HG02938 (cell line): ENCODE data around the gene HSD3B7.
"Not testable (repeated sequence)": the region's sequence is repeated elsewhere in the genome, so short reads cannot be mapped to it uniquely, and the experiment has no call there.

Source experiments
- ATAC-seq: cut with Tn5 transposase; IDR thresholded peaks from one replicate; pipeline ENCODE4 v1.9.1; 2021; ENCODE audit warnings: mild to moderate bottlenecking, moderate library complexity; ENCODE audit not compliant: unreplicated experiment

HSD3B7 gene

DNA sequence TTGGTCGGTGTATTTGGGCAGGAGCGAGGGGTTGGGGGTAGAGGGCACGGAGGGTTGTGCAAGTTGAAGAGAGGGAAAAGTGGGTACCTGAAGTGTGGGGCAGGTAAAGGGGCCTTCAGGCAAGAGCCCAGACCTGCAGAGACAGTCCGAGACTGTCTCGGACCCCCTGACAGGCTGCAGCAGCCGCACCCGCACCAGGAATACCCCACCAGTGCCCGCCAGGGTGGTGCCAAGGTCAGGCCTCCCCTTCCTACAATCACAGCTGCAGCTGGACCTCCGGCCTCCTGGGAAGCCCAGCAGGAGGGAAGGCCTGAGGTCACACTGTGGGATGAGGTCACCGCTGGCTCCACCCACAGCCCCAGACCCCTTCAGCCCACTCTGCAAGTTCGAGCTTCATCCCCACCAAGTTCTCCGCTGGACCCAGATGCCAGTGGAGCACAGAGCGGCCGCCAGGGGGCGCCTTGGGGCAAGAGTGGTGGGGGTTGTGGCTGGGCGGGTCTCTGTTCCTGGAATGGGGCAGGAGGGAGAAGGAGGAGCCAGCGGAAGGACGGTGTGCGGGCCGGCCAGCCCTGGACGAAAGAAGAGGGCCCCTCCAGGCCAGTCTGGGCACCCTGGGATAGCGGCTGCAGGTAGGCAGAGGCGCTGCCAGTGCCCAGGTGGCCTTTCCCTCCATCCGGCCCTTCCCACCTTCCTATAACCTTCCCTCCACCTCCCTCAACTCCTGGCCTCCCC lies at the start of gene HSD3B7:
TSS of gene HSD3B7 (plus strand) at position 539 of the 732 bp plus-strand sequence. CDS start 452 bp downstream, outside the sequence.
- no peak for ATAC-seq

DNA sequence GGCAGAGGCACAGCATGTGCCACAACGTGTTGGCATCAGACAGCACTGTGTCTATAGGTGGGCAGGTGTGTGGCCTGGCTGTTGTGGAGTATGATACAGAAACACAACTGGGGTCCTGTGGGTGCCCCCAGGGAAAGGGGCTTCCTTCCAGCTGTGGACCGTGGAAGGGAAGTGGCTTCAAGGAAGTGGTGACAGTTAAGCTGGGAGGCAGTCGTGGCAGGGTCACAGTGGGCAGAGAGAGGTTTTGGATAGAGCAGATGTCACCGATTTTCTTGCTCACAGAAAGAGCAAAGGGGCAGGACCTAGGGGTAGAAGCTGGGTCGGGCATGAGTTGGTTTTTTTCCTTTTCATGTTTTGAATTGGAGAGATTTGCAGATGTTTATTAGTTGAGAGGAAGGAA lies 47.3 kb upstream of the HSD3B7 start:
- ATAC-seq = no peak

DNA sequence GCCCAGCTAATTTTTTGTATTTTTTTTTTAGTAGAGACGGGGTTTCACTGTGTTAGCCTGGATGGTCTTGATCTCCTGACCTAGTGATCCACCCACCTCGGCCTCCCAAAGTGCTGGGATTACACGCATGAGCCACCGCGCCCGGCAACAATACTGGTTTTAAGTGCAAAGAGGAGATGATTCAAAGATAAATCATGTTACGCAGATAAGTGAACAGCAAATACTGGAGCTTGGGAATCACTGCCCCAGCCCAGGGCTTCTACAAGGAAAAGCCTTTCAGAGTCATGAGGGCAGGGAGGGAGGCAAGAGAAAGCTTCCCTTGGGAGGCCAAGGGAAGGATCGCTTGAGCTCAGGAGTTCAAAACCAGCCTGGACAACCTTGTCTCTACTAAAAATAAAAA lies 45.4 kb upstream of the HSD3B7 start:
- not testable (repeated sequence) for ATAC-seq

DNA sequence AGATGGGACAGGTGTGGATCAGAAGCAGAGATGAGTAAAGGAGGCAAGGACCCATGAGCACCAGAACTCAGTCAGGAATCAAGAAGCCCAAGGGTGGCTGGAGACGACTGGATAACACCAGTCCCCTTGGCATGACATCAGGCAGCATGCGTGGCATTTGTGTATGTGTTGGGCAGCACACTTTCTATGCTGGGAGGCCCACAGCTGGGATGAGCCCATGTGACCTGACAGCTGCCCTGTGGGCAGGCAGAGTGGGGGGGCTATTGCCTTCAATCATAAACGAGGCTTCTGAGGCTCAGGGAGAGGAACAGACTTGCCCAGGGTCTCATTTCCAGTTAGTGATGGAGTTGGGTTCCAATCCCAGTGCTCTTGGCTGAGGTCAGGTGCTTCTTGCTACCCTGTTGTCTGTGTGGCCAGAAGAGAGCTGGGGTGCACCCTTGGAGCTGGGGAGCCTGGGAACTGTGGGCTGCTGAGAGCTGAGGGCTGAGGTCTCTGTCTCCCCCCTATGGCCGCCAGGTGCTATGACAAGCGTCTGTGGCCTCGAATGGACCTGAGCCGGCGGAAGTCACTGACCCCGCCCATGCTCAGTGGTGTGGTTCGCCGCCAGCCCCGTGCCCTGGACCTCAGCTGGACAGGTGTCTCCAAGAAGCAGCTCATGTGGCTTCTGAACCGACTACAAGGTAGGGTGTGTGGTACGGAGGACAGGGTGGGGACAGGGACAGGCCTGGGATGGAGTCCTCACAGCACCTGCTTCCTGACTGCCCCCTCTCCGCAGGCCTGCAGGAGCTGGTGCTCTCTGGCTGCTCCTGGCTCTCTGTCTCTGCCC lies 43.2 kb upstream of the HSD3B7 start:
- peak; percentile 64 for ATAC-seq

DNA sequence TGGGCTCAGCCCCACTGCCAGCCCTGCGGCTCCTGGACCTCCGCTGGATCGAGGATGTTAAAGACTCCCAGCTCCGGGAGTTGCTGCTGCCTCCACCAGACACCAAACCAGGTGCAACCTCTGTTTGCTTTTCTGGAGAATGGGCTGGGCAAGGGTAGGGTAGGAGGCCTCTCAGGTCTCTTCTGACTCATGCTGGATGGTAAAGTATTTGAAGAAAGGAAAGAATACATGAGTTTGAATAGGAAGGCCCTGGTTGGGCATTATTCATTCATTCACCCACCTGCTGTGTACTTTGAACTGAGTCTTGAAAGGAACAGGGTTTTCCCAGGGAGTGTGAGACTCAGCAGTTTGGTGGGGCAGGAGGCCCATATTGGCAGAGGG lies 42.6 kb upstream of the HSD3B7 start:
- no peak for ATAC-seq

DNA sequence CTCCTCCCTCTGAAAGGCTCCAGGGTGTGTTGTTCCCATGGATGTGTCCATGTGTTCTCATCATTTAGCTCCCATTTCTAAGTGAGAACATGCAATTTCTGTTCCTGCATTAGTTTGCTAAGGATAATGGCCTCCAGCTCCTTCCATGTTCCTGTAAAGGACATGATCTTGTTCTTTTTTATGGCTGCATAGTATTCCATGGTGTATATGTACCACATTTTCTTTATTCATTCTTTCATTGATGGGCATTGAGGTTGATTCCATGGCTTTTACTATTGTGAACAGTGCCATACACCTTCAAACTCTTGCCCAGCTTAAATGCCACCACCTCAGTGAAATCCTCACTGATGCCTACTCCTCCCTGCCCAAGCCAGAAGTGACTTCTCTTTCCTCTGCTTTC lies 40.7 kb upstream of the HSD3B7 start:
- ATAC-seq = no peak

DNA sequence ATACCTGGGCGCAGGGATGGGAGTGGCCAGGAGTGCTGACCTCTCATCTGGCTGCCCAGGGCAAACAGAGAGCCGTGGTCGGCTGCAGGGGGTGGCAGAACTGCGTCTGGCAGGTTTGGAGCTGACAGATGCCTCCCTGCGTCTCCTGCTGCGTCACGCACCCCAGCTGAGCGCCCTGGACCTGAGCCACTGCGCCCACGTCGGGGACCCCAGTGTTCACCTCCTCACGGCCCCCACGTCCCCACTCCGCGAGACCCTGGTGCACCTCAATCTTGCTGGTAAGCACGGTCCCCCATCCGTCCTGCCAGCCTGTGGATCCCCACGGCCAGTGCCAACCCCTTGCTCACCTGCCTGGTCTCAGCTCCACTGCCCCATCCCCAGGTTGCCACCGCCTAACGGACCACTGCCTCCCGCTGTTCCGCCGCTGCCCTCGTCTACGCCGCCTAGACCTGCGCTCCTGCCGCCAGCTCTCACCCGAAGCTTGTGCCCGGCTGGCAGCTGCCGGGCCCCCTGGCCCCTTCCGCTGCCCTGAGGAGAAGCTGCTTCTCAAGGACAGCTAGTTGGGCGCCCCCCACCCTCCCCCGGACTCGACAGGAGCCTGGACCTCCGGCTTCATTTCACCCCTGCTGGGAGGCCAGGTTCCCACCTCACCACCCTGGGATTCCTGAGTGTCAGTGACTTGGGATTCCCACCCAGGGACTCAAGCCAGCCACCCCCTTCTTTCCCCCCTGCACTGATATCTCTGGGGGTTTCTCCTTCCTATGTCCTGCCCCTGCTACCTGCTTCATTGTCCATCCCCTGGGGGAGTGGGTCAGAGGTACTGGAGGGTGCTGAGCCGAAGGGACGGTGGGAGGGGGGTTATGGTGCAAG lies 38.1 kb upstream of the HSD3B7 start:
- ATAC-seq = no peak

DNA sequence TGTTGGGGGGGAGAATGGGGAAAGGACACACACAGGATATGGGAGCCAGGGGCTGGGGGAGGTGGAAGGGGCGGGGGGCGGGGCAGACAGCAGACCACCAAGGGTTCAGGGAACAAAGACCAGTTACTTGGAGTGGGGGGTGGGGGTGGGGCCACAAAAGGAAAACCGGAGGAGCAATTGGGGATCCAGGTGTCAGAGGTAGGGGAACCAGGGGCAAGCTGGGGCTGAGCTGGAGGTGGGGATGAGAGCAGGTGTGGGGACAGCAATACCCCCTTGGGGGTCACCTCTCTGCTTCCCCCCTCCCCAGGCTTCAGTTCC lies 37.5 kb upstream of the HSD3B7 start:
- ATAC-seq = no peak

DNA sequence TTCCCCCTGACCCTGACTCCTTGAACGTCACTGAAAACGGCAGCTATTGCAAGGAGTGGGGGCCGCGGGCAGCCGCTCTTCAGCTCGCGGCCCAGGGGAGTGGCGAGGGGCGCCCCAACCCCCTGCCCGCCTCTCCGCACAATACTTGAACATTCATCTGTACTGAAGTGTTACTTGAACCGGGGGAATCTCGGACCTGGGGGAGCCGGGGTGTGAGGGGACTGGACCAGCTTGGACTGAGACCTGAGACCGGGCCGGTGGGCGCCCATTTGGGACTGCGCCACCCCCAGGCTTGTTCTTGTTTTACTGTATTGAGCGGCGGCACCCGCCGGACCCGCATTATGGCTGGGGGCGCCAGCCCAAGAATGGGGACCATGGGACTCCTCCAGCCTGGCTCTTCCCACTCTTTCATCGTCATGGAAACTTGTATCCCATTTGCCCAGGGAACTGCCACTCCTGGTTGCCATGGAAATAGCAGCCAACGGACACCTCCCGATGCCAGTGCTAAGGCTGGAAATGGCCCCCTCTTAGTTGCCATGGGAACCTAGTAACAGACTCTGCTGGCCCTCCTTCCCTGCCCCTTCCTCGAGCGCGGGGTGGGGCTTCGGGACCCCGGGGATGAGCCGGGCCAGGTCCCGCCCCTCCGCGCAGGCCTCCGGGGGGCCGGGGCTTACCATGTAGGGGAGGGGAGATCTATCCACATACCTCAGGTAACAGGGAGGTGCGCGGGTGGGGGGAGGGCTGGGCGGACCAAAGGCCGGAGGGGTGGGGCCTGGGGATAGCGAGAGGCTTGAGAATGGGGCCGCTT lies 36.9 kb upstream of the HSD3B7 start:
- no peak for ATAC-seq

DNA sequence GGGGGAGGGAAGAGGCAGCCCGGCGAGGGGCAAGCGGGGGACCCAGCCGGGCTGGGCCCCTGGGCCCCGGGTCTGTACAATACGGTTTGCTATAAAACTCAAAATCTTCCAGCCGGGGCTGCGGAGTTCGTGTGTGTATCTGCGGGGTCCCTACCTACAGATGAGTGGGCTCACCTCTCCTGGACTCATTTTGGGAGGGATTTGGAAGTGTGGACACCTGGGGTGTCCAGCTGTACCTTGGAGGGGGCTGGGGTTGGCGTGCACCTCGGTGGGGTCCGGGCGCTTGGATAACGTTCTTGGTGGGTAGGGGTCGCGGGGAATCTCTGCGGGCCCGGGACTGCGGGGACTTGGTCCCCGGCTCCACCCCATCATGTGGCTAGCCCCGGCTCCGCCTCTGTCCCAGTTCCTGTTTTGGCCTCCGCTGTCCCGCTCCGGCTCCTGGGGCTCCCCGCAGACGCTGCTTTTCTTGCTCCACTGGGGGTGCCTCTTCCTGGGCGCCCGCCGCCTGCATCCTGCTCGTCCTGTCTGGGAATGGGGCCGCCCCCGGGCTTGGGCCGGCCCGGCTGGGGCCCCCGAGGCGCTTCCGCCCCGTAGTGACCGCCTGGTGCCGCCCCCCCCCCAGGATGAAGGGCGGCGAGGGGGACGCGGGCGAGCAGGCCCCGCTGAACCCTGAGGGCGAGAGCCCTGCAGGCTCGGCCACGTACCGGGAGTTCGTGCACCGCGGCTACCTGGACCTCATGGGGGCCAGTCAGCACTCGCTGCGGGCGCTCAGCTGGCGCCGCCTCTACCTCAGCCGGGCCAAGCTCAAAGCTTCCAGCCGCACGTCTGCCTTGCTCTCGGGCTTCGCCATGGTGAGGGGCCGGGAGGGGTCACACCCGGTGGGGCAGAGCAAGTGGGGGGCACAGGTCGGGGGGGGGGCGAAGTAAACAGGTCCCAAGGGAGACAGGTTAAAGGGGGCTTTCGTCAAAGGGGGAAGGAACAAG lies 36.0 kb upstream of the HSD3B7 start, which contains the start of gene ORAI3:
TSS of gene ORAI3 (plus strand) at position 402 of the 983 bp plus-strand sequence. CDS start at position 624, 222 bp downstream.
- ATAC-seq = peak; percentile 60

DNA sequence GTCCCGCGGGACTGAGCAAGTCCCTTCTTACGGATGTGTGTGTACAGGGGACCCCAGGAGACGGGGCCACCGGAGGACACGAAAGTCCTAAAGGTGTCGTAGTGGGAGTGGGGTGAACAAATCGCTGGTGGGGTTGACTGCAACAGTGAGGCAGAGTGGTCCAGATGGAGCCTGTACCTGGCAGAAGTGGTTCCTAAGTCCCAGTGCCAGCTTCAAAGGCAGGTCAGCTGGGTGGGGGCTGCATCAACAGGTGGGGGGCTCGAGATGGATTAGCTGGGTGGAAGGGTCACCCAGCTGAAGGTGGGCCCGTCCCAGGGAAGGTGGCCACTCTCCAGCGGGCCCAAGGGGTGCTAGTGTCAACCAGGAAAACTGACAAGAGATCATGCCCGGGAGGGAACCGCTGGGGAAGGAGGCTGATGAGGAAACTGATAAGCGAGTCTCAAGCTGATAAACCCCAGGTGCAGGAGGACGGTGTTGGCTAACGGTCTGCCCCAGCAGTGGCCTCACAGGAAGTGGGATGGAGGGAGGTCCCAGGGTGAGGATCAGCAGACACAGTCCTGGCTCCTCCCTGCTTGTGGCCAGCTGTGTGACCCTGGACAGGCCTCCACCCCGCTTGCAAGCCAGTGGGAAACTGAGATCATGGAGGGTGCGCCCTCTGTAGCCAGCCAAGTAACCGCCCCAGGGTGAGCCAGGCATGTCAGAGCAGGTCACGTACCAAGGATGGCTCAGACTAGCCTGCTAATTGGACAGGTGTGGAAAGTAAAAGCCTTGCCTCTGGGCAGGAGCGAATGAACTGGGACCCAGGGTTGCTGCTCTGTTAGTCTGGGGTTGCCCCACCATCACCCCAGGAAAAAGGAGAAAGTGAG lies 35.1 kb upstream of the HSD3B7 start:
- no peak for ATAC-seq

DNA sequence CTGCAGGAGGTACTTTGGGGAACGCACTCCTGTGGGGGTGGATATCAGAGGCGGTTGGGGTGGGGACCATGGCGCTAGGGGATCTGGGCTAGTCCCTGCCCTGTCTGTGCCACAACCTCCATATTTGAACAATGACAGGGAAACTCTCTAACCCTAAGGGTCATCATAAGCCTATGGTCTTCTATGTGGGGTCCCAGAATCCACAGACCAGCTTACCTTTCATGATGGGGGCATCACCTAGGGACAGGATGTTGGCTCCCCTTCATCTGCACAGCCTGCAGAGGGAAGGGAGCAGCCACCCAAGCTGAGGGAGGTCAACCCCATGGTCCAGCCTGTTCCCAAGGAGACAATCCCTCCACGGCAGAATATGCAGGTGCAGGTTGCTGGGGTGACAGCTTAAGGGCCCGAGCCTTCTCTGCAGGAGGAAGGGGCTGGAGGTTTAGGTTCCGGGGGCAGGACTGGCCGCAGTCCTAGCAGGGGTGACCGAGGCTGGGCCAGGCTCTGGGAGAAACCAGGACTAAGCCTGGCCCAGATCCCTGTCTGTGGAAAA lies 34.4 kb upstream of the HSD3B7 start:
- no peak for ATAC-seq

DNA sequence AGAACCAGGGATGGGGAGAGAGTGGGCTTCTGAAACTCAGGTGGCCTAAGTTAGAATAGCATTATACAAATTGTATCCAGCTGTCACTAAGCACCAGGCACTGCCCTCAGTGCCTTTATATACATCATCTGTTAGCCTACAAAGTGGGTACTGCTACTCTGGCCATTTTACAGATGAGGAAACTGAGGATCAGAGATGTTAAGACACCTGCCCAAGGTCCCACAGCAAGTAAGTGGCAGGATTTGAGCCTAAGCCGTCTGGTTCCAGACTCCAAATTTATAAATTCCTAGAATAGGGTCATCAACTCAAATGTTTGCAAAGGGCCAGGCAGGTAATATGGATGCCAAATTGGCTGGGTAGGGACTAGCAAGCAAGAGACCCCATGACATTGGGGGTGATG lies 33.8 kb upstream of the HSD3B7 start:
- ATAC-seq = no peak

DNA sequence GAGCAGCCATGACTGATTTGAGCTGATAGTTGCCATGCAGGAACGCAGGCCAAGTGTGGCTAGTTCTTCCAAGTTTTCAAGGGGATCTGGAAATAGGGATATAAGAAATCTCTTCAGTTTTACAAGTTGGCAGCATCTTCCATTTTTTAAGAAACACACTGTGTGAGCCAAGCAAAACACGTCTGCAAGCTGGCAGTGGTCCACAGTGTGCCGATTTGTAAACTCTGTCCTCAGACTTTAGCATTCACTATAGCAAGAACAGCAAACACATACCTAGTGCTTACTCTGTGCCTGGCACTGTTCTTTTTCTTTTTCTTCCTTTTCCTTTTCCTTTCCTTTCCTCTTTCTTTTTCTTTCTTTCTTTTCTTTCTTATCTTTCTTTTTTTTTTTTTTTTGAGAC lies 33.3 kb upstream of the HSD3B7 start:
- ATAC-seq = no peak

DNA sequence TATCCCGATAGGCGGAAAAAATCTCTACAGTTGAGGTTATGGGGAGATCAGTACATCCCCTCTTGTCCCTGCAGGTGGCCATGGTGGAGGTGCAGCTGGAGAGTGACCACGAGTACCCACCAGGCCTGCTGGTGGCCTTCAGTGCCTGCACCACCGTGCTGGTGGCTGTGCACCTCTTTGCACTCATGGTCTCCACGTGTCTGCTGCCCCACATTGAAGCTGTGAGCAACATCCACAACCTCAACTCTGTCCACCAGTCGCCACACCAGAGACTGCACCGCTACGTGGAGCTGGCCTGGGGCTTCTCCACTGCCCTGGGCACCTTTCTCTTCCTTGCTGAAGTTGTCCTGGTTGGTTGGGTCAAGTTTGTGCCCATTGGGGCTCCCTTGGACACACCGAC lies 31.9 kb upstream of the HSD3B7 start:
- ATAC-seq = no peak

DNA sequence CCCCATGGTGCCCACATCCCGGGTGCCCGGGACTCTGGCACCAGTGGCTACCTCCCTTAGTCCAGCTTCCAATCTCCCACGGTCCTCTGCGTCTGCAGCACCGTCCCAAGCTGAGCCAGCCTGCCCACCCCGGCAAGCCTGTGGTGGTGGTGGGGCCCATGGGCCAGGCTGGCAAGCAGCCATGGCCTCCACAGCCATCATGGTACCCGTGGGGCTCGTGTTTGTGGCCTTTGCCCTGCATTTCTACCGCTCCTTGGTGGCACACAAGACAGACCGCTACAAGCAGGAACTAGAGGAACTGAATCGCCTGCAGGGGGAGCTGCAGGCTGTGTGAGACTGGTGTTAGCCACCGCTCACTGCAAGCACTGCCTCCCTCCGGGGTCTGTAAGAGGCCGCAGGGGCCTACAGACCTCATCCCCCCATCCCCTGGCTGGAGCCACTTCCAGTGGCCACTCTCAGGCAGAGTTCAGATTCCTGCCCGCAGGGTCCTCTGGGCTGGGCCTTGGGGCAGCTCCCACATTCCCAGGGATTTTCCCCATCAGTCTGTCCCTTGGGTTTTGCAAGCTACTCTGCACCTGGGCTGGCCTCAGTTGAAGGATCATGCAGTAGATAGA lies 31.4 kb upstream of the HSD3B7 start:
- no peak for ATAC-seq

DNA sequence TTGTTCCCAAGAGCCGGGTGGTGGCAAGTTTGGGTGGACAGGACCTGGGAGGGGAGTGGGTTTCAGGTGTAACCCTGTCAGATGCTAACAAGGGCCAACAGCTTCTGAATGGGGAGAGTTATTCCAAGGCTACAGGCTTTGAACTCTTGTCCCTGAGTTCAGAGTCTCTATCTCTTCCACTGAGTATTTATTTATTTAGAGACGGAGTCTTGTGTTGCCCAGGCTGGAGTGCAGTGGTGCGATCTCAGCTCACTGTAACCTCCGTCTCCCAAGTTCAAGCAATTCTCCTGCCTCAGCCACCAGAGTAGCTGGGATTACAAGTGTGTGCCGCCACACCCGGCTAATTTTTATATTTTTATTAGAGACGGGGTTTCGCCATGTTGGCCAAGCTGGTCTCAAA lies 30.0 kb upstream of the HSD3B7 start:
- ATAC-seq = no peak
